ENCODE results near the gene COBL.

COBL gene

DNA sequence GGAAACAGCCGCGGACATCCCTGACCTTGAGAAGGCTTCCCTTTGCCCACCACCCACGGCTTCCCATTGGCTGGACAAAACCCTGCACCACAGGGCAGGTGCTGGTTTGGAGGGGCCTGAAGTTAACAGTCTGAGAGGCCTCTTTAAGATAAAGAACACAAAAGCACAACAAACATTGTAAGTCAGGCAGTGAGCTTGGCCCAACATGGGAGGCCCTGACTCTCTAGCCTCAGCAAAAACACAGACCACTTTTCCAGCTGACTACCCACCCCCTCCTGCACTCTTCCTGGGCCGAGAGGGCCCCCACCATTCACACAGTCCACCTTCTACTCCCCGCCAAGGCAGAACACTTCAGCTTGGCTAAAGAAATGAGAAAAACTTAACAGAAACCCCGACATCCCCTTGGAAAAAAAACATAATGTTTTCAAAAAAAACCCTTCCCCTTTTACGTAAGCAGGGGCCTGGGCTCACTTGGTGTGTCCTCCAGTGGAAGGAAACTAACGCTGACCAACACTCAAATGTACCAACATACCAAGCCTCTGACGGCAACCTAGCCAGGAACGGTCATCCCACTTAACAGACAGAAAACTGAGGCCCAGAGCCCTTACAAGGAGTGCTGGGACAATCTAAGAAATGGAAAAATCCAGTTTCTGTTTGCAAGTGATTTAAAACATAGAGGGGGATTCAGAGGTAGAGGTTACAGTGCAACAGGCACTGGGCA lies 80.9 kb downstream of the COBL start:
- Histone ChIP-seq H3K4me1 (ENCODE audit: control insufficient read depth in 2 of 2, insufficient read depth in 1 of 2, low read depth in 1 of 2, low read length in 2 of 2) (peaks cover 9 to 13% of the 10 kb centered on the region in 2 donors), H4K91ac (ENCODE audit: low read depth, low read length, poor library complexity) (no peak overlapping the region), H3K18ac (ENCODE audit: low read length) (no peak overlapping the region), H2BK12ac (ENCODE audit: low read length) (no peak overlapping the region), H2AK5ac (ENCODE audit: low read depth, low read length) (peak overlapping the region; percentile 13), H2BK120ac (ENCODE audit: low read depth, low read length) (no peak overlapping the region), H3K36me3 (replicated peaks in 1 of 2; ENCODE audit: control insufficient read depth in 2 of 2, insufficient read depth in 2 of 2, low read length in 2 of 2) (no peaks in the 10 kb centered on the region), H3K4me2 (ENCODE audit: insufficient read depth, low read length, poor library complexity, severe bottlenecking) (no peak overlapping the region), H4K8ac (ENCODE audit: low read depth, low read length) (peak overlapping the region; percentile 1), H3K9me3 (replicated peaks in 1 of 2; ENCODE audit: control insufficient read depth in 2 of 2, insufficient read depth in 1 of 2, low read depth in 1 of 2, low read length in 2 of 2) (peaks cover 0 to 1% of the 10 kb centered on the region in 2 donors), H2BK15ac (ENCODE audit: low read length) (no peak overlapping the region), H3K14ac (ENCODE audit: low read length) (no peak overlapping the region), H3K23ac (ENCODE audit: low read depth, low read length, poor library complexity) (no peak overlapping the region), H2AFZ (ENCODE audit: low read length) (peak overlapping the region; percentile 35), H3K79me1 (ENCODE audit: low read depth, low read length) (no peaks in the 10 kb centered on the region), H3K27me3 (ENCODE audit: control insufficient read depth in 3 of 3, insufficient read depth in 3 of 3, low read depth in 1 of 3, low read length in 3 of 3) (peaks cover 0 to 5% (median 0%) of the 10 kb centered on the region in 3 experiments), H3K4me3 (ENCODE audit: low read length in 2 of 2) (no peak overlapping the region), H3K9ac (ENCODE audit: low read depth, low read length, poor library complexity) (no peak overlapping the region), H2BK5ac (ENCODE audit: low read length) (no peak overlapping the region), H3K27ac (replicated peaks; ENCODE audit: low read length) (no peak overlapping the region), H3K4ac (ENCODE audit: low read length) (no peak overlapping the region)
- no peak for DNase-seq (ENCODE audit: low spot score)
- no CpG with 5 or more reads among the region's 10 CpGs for WGBS, 2 donors (ENCODE audit: extremely low coverage in 2 of 2, insufficient read length in 2 of 2, insufficient replicate concordance in 1 of 2)

DNA sequence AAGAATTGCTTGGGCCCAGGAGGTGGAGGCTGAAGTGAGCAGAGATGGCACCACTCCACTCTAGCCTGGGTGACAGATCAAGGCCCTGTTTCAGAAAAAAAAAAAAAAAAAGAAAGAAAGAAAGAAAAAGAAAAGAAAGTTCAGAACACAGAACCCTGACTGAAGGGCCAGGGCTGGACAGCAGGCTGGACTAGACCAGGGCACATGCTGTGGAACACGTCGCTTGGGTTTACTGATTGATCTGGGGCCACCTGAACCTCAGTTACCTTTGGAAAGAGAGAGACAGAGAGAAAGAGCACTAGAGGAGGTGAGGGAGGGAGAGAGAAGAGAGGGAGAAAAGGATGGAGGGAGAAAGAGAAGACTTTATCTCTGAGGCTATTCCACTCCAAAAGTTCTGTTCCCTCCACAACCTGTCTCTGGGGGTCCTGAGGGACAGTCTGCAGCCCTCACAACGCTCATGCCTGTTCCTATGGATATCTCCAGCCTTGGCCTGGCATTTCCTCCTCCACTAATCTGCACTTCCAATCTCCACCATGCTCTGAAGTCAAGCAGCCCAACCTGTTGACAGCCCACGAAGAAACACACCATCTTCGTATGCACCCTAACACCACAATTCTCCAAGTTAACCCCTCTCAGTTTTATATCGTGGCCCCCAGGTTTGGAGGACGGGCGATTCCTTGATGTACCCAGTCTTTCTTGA lies 81.8 kb downstream of the COBL start:
- no CpG with 5 or more reads among the region's 8 CpGs for WGBS, 2 donors (ENCODE audit: extremely low coverage in 2 of 2, insufficient read length in 2 of 2, insufficient replicate concordance in 1 of 2)
- Histone ChIP-seq H2BK5ac (ENCODE audit: low read length) (no peak overlapping the region), H4K91ac (ENCODE audit: low read depth, low read length, poor library complexity) (no peak overlapping the region)

GRCh38 chr7:51234139-51234538 lies 82.5 kb downstream of the COBL start:
- Histone ChIP-seq H3K18ac (ENCODE audit: low read length) (peak overlapping the region; percentile 86), H4K91ac (ENCODE audit: low read depth, low read length, poor library complexity) (no peak overlapping the region), H3K79me1 (ENCODE audit: low read depth, low read length) (peaks cover 2% of the 10 kb centered on the region), H3K23ac (ENCODE audit: low read depth, low read length, poor library complexity) (no peak overlapping the region), H3K14ac (ENCODE audit: low read length) (no peak overlapping the region), H3K9ac (ENCODE audit: low read depth, low read length, poor library complexity) (no peak overlapping the region), H2BK120ac (ENCODE audit: low read depth, low read length) (no peak overlapping the region), H2BK15ac (ENCODE audit: low read length) (no peak overlapping the region), H2AFZ (ENCODE audit: low read length) (no peak overlapping the region), H2BK5ac (ENCODE audit: low read length) (no peak overlapping the region), H3K4me1 (ENCODE audit: control insufficient read depth in 2 of 2, insufficient read depth in 1 of 2, low read depth in 1 of 2, low read length in 2 of 2) (peaks cover 9 to 16% of the 10 kb centered on the region in 2 donors), H3K27ac (replicated peaks; ENCODE audit: low read length) (no peak overlapping the region), H3K4ac (ENCODE audit: low read length) (no peak overlapping the region), H3K4me2 (ENCODE audit: insufficient read depth, low read length, poor library complexity, severe bottlenecking) (no peak overlapping the region), H3K27me3 (ENCODE audit: control insufficient read depth in 3 of 3, insufficient read depth in 3 of 3, low read depth in 1 of 3, low read length in 3 of 3) (peaks cover 0 to 8% (median 0%) of the 10 kb centered on the region in 3 experiments), H3K36me3 (replicated peaks in 1 of 2; ENCODE audit: control insufficient read depth in 2 of 2, insufficient read depth in 2 of 2, low read length in 2 of 2) (no peaks in the 10 kb centered on the region), H2AK5ac (ENCODE audit: low read depth, low read length) (peak overlapping the region; percentile 69), H4K8ac (ENCODE audit: low read depth, low read length) (no peak overlapping the region), H3K9me3 (replicated peaks in 1 of 2; ENCODE audit: control insufficient read depth in 2 of 2, insufficient read depth in 1 of 2, low read depth in 1 of 2, low read length in 2 of 2) (peaks cover 0 to 1% of the 10 kb centered on the region in 2 donors), H3K4me3 (ENCODE audit: low read length in 2 of 2) (no peak overlapping the region), H2BK12ac (ENCODE audit: low read length) (no peak overlapping the region)
- no peak for DNase-seq (ENCODE audit: low spot score)
- no CpG with 5 or more reads among the region's 13 CpGs for WGBS, 2 donors (ENCODE audit: extremely low coverage in 2 of 2, insufficient read length in 2 of 2, insufficient replicate concordance in 1 of 2)

More for the DNA sequence above, 81.8 kb downstream of the COBL start:
- Histone ChIP-seq H3K4ac (ENCODE audit: low read length) (no peak overlapping the region), H3K14ac (ENCODE audit: low read length) (no peak overlapping the region), H2BK15ac (ENCODE audit: low read length) (peak overlapping the region; percentile 40), H3K23ac (ENCODE audit: low read depth, low read length, poor library complexity) (no peak overlapping the region), H3K18ac (ENCODE audit: low read length) (peak overlapping the region; percentile 40), H3K9ac (ENCODE audit: low read depth, low read length, poor library complexity) (no peak overlapping the region), H2BK120ac (ENCODE audit: low read depth, low read length) (no peak overlapping the region), H3K9me3 (replicated peaks in 1 of 2; ENCODE audit: control insufficient read depth in 2 of 2, insufficient read depth in 1 of 2, low read depth in 1 of 2, low read length in 2 of 2) (peaks cover 0 to 1% of the 10 kb centered on the region in 2 donors), H3K4me2 (ENCODE audit: insufficient read depth, low read length, poor library complexity, severe bottlenecking) (no peak overlapping the region), H3K4me1 (ENCODE audit: control insufficient read depth in 2 of 2, insufficient read depth in 1 of 2, low read depth in 1 of 2, low read length in 2 of 2) (peaks cover 9 to 13% of the 10 kb centered on the region in 2 donors), H3K27me3 (ENCODE audit: control insufficient read depth in 3 of 3, insufficient read depth in 3 of 3, low read depth in 1 of 3, low read length in 3 of 3) (peaks cover 0 to 7% (median 0%) of the 10 kb centered on the region in 3 experiments), H2AFZ (ENCODE audit: low read length) (no peak overlapping the region), H3K36me3 (replicated peaks in 1 of 2; ENCODE audit: control insufficient read depth in 2 of 2, insufficient read depth in 2 of 2, low read length in 2 of 2) (no peaks in the 10 kb centered on the region), H3K27ac (replicated peaks; ENCODE audit: low read length) (no peak overlapping the region), H3K79me1 (ENCODE audit: low read depth, low read length) (peaks cover 2% of the 10 kb centered on the region), H2AK5ac (ENCODE audit: low read depth, low read length) (peak overlapping the region; percentile 69), H3K4me3 (ENCODE audit: low read length in 2 of 2) (no peak overlapping the region), H4K8ac (ENCODE audit: low read depth, low read length) (no peak overlapping the region), H2BK12ac (ENCODE audit: low read length) (no peak overlapping the region)
- DNase-seq (ENCODE audit: low spot score): no peak

DNA sequence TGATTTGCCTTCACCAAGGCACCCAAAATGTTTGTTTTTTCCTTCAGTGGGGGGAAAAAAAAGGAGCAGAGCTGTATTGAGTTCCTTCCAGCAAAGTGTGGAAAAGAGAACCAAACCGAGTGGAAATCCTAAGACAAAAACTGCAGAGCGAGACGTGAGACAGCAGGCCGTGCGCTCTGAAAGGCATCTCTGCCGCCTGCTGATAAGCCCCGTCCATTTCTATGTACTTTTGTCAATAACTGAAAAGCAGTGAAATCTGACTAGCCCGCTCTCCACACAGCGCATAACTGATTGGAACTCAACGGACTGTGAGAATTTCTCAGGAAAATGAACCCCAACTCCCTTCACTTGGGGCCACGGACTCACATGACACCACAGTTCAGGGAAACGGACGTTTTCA lies 83.2 kb downstream of the COBL start:
- Histone ChIP-seq H2AK5ac (ENCODE audit: low read depth, low read length) (no peak overlapping the region), H3K18ac (ENCODE audit: low read length) (no peak overlapping the region), H4K8ac (ENCODE audit: low read depth, low read length) (no peak overlapping the region), H2BK120ac (ENCODE audit: low read depth, low read length) (no peak overlapping the region), H4K91ac (ENCODE audit: low read depth, low read length, poor library complexity) (no peak overlapping the region), H3K9me3 (replicated peaks in 1 of 2; ENCODE audit: control insufficient read depth in 2 of 2, insufficient read depth in 1 of 2, low read depth in 1 of 2, low read length in 2 of 2) (peaks cover 0 to 1% of the 10 kb centered on the region in 2 donors), H3K4me2 (ENCODE audit: insufficient read depth, low read length, poor library complexity, severe bottlenecking) (no peak overlapping the region), H3K27me3 (ENCODE audit: control insufficient read depth in 3 of 3, insufficient read depth in 3 of 3, low read depth in 1 of 3, low read length in 3 of 3) (peaks cover 0 to 13% (median 0%) of the 10 kb centered on the region in 3 experiments), H3K14ac (ENCODE audit: low read length) (no peak overlapping the region), H3K36me3 (replicated peaks in 1 of 2; ENCODE audit: control insufficient read depth in 2 of 2, insufficient read depth in 2 of 2, low read length in 2 of 2) (no peaks in the 10 kb centered on the region), H3K27ac (replicated peaks; ENCODE audit: low read length) (peak overlapping the region; percentile 57), H3K4me3 (ENCODE audit: low read length in 2 of 2) (no peak overlapping the region), H2AFZ (ENCODE audit: low read length) (peak overlapping the region; percentile 79), H2BK15ac (ENCODE audit: low read length) (no peak overlapping the region), H3K23ac (ENCODE audit: low read depth, low read length, poor library complexity) (no peak overlapping the region), H2BK12ac (ENCODE audit: low read length) (no peak overlapping the region), H3K4ac (ENCODE audit: low read length) (no peak overlapping the region), H2BK5ac (ENCODE audit: low read length) (no peak overlapping the region), H3K9ac (ENCODE audit: low read depth, low read length, poor library complexity) (no peak overlapping the region), H3K4me1 (ENCODE audit: control insufficient read depth in 2 of 2, insufficient read depth in 1 of 2, low read depth in 1 of 2, low read length in 2 of 2) (peaks cover 6 to 15% of the 10 kb centered on the region in 2 donors), H3K79me1 (ENCODE audit: low read depth, low read length) (peaks cover 2% of the 10 kb centered on the region)
- DNase-seq (ENCODE audit: low spot score): peak; percentile 12
- no CpG with 5 or more reads among the region's 13 CpGs for WGBS, 2 donors (ENCODE audit: extremely low coverage in 2 of 2, insufficient read length in 2 of 2, insufficient replicate concordance in 1 of 2)
